ENCODE results near the gene RHD.
"Not testable (repeated sequence)": the region's sequence is repeated elsewhere in the genome, so short reads cannot be mapped to it uniquely, and the experiment has no call there.

DNA sequence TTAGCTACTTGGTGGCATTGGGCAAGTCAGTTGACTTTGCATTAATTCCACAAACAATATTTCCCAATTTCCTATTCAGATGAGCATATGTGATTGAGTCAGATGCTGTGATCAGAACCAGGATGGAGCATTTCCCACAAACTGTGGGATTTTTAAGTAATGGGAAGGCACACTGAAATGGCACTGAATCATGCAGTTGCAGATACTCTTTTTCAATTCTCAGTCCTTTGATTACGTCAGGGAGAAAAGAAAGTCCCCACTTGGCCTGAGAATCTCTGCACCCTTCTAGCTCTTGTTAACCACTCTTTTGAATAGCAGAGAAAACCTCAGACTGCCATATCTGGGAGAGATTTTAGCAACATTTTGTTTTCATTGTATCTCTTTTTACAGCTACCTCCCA is 36.8 kb downstream of the RHD start:
- TF ChIP-seq POLR2AphosphoS5 (IDR thresholded peaks at IDR 0.05; ENCODE audit: low read depth); GABPA (IDR thresholded peaks at IDR 0.05; ENCODE audit: low read depth); SPI1 (IDR thresholded peaks at IDR 0.05; ENCODE audit: borderline replicate concordance, low read depth): not testable (repeated sequence)
- TF ChIP-seq, protein P1, sequence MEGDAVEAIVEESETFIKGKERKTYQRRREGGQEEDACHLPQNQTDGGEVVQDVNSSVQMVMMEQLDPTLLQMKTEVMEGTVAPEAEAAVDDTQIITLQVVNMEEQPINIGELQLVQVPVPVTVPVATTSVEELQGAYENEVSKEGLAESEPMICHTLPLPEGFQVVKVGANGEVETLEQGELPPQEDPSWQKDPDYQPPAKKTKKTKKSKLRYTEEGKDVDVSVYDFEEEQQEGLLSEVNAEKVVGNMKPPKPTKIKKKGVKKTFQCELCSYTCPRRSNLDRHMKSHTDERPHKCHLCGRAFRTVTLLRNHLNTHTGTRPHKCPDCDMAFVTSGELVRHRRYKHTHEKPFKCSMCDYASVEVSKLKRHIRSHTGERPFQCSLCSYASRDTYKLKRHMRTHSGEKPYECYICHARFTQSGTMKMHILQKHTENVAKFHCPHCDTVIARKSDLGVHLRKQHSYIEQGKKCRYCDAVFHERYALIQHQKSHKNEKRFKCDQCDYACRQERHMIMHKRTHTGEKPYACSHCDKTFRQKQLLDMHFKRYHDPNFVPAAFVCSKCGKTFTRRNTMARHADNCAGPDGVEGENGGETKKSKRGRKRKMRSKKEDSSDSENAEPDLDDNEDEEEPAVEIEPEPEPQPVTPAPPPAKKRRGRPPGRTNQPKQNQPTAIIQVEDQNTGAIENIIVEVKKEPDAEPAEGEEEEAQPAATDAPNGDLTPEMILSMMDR (IDR thresholded peaks at IDR 0.05; ENCODE audit: insufficient read depth, low read length), result not testable (repeated sequence)
- TF ChIP-seq, protein P2, sequence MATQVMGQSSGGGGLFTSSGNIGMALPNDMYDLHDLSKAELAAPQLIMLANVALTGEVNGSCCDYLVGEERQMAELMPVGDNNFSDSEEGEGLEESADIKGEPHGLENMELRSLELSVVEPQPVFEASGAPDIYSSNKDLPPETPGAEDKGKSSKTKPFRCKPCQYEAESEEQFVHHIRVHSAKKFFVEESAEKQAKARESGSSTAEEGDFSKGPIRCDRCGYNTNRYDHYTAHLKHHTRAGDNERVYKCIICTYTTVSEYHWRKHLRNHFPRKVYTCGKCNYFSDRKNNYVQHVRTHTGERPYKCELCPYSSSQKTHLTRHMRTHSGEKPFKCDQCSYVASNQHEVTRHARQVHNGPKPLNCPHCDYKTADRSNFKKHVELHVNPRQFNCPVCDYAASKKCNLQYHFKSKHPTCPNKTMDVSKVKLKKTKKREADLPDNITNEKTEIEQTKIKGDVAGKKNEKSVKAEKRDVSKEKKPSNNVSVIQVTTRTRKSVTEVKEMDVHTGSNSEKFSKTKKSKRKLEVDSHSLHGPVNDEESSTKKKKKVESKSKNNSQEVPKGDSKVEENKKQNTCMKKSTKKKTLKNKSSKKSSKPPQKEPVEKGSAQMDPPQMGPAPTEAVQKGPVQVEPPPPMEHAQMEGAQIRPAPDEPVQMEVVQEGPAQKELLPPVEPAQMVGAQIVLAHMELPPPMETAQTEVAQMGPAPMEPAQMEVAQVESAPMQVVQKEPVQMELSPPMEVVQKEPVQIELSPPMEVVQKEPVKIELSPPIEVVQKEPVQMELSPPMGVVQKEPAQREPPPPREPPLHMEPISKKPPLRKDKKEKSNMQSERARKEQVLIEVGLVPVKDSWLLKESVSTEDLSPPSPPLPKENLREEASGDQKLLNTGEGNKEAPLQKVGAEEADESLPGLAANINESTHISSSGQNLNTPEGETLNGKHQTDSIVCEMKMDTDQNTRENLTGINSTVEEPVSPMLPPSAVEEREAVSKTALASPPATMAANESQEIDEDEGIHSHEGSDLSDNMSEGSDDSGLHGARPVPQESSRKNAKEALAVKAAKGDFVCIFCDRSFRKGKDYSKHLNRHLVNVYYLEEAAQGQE (IDR thresholded peaks at IDR 0.05; ENCODE audit: insufficient replicate concordance, low read depth), result not testable (repeated sequence)

Measured in HL-60 (cell line).